Transverse colon (tissue), 3 donors: ENCODE measurements around the gene PAK6.

Experiments
- CTCF ChIP-seq, 5 experiments: fragments of 200-600 bp in 3 of 5; fragments of 450-650 bp in 2 of 5; sonication (generic) in 3 of 5; IDR thresholded peaks; 1 replicate in 2 of 5; 2 replicates in 3 of 5; pipeline ENCODE4 v1.5.1; 2016 to 2017; ENCODE audit warnings: antibody characterized with exemption in 5 of 5, inconsistent platforms in 3 of 5, mild to moderate bottlenecking in 2 of 5, moderate library complexity in 1 of 5
- EP300 ChIP-seq: sonication (generic); formaldehyde crosslinking; IDR thresholded peaks from one replicate; pipeline ENCODE4 v1.6.1; 2017; ENCODE audit warnings: antibody characterized with exemption, low read depth
- POLR2A ChIP-seq: fragments of 450-650 bp; IDR thresholded peaks from one replicate; pipeline ENCODE4 v1.6.1; 2016; ENCODE audit warnings: antibody characterized with exemption, mild to moderate bottlenecking, moderate library complexity

- TF ChIP-seq CTCF (IDR thresholded peaks at IDR 0.05), result no peak
- TF ChIP-seq EP300, result no peak
- TF ChIP-seq POLR2A, result no peak
Observed at GRCh38 chr15:40239404-40239692, 485 bp downstream of the PAK6 start.
